Immature natural killer cell (primary cell): ENCODE results near the gene CTNS. TPM values are rescaled to one million over a fixed set of nuclear protein-coding genes. Genes with fewer than 3 reads are reported as not detected.

Experiments used
- DNase-seq, 3 donors: peaks; one replicate each; pipeline ENCODE4 v3.0.0; 2022; ENCODE audit warnings: mixed read lengths in 1 of 3
- H3K27ac Mint-ChIP-seq, 6 donors: one replicate each; pipeline ENCODE4 v1.8.0; 2020; ENCODE audit warnings: mixed read lengths in 6 of 6, mild to moderate bottlenecking in 5 of 6, inconsistent platforms in 4 of 6, moderate library complexity in 3 of 6
- H3K27me3 Mint-ChIP-seq, 3 donors: one replicate each; pipeline ENCODE4 v1.8.0; 2020 to 2021; ENCODE audit warnings: low read depth in 3 of 3, mild to moderate bottlenecking in 3 of 3, mixed read lengths in 3 of 3, moderate library complexity in 3 of 3, inconsistent platforms in 1 of 3
- H3K36me3 Mint-ChIP-seq, 3 donors: one replicate each; pipeline ENCODE4 v1.8.0; 2020; ENCODE audit warnings: mixed read lengths in 3 of 3, inconsistent platforms in 2 of 3, mild to moderate bottlenecking in 2 of 3
- H3K4me1 Mint-ChIP-seq, 2 donors: one replicate each; pipeline ENCODE4 v1.8.0; 2020; ENCODE audit warnings: inconsistent platforms in 2 of 2, mild to moderate bottlenecking in 2 of 2, mixed read lengths in 2 of 2, moderate library complexity in 1 of 2
- H3K4me3 Mint-ChIP-seq, 5 donors: one replicate each; pipeline ENCODE4 v1.8.0; 2020; ENCODE audit warnings: mild to moderate bottlenecking in 5 of 5, mixed read lengths in 5 of 5, inconsistent platforms in 3 of 5, moderate library complexity in 3 of 5
- H3K9me3 Mint-ChIP-seq, 6 donors: one replicate each; pipeline ENCODE4 v1.8.0; 2020; ENCODE audit warnings: mild to moderate bottlenecking in 6 of 6, mixed read lengths in 6 of 6, inconsistent platforms in 4 of 6, moderate library complexity in 3 of 6
- polyA plus RNA-seq, 3 donors: library from polyadenylated mRNA; unstranded; fragments of 300-500 nt; fragmentation: Illumina TruSeq; gene quantifications; one replicate each; pipeline ENCODE4 v1.2.3, GENCODE V29; 2021

CTNS gene
- 10 to 100 TPM in 1 of 3 donors, 1 to 10 TPM in 2; 6.0 to 12.7 (median 7.2) TPM for polyA plus RNA-seq

- H3K9me3 Mint-ChIP-seq = no peaks in the 10 kb centered on the region
- peak within 1 kb of the TSS; percentile 96 to 100 (median 99) for H3K27ac Mint-ChIP-seq
- H3K27me3 Mint-ChIP-seq = peaks cover 0 to 3% (median 2%) of the 10 kb centered on the region in 3 donors
- peak; percentile 94 to 95 (median 94) for DNase-seq
- no peaks in the 10 kb centered on the region for H3K36me3 Mint-ChIP-seq
- peak within 1 kb of the TSS; percentile 96 to 100 (median 99) for H3K4me3 Mint-ChIP-seq
- peaks cover 20 to 22% of the 10 kb centered on the region in 2 donors for H3K4me1 Mint-ChIP-seq
Measured at GRCh38 chr17:3636154-3636907, at the start of gene CTNS, which contains the start of gene SHPK. Gene CTNS (plus strand): TSS chr17:3636760. CDS start chr17:3640207, 3,447 bp downstream. Gene SHPK (minus strand): TSS chr17:3636250. CDS start chr17:3636219, 31 bp downstream.

- Mint-ChIP-seq H3K27ac (peak overlapping the region in 1 of 6 donors; percentile 29), H3K9me3 (no peaks in the 10 kb centered on the region), H3K4me3 (no peak overlapping the region), H3K36me3 (peaks cover 0 to 13% (median 8%) of the 10 kb centered on the region in 3 donors), H3K4me1 (no peaks in the 10 kb centered on the region), H3K27me3 (peaks cover 0 to 2% (median 0%) of the 10 kb centered on the region in 3 donors)
- no peak for DNase-seq
Measured at GRCh38 chr17:3589784-3590183, 46.8 kb upstream of the CTNS start.

GRCh38 chr17:3590231-3590630 lies 46.3 kb upstream of the CTNS start:
- H3K9me3 Mint-ChIP-seq = no peaks in the 10 kb centered on the region
- peaks cover 0 to 13% (median 7%) of the 10 kb centered on the region in 3 donors for H3K36me3 Mint-ChIP-seq
- H3K27ac Mint-ChIP-seq = no peak overlapping the region
- no peak for DNase-seq
- no peaks in the 10 kb centered on the region for H3K4me1 Mint-ChIP-seq
- peaks cover 0 to 2% (median 0%) of the 10 kb centered on the region in 3 donors for H3K27me3 Mint-ChIP-seq
- no peak overlapping the region for H3K4me3 Mint-ChIP-seq

- H3K27me3 Mint-ChIP-seq = peaks cover 0 to 2% (median 0%) of the 10 kb centered on the region in 3 donors
- H3K9me3 Mint-ChIP-seq = no peaks in the 10 kb centered on the region
- H3K27ac Mint-ChIP-seq = no peak overlapping the region
- H3K4me1 Mint-ChIP-seq = no peaks in the 10 kb centered on the region
- no peak overlapping the region for H3K4me3 Mint-ChIP-seq
- DNase-seq = no peak
- H3K36me3 Mint-ChIP-seq = peaks cover 0 to 13% (median 7%) of the 10 kb centered on the region in 3 donors
Measured at GRCh38 chr17:3590768-3591167, 45.8 kb upstream of the CTNS start.

- Mint-ChIP-seq H3K36me3 (peaks cover 0 to 13% (median 7%) of the 10 kb centered on the region in 3 donors), H3K9me3 (no peaks in the 10 kb centered on the region), H3K4me3 (no peak overlapping the region), H3K27me3 (peaks cover 0 to 5% (median 0%) of the 10 kb centered on the region in 3 donors), H3K27ac (no peak overlapping the region), H3K4me1 (no peaks in the 10 kb centered on the region)
- no peak for DNase-seq
Measured at GRCh38 chr17:3592216-3592860, 44.2 kb upstream of the CTNS start.

- peak overlapping the region in 2 of 6 donors; percentile 28 to 77 for H3K27ac Mint-ChIP-seq
- H3K9me3 Mint-ChIP-seq = no peaks in the 10 kb centered on the region
- no peaks in the 10 kb centered on the region for H3K4me1 Mint-ChIP-seq
- H3K4me3 Mint-ChIP-seq = no peak overlapping the region
- H3K36me3 Mint-ChIP-seq = peaks cover 0 to 10% (median 7%) of the 10 kb centered on the region in 3 donors
- no peak for DNase-seq
- H3K27me3 Mint-ChIP-seq = peaks cover 0 to 5% (median 0%) of the 10 kb centered on the region in 3 donors
Measured at GRCh38 chr17:3593384-3593783, 43.2 kb upstream of the CTNS start.

- Mint-ChIP-seq H3K4me3 (no peak overlapping the region), H3K36me3 (peaks cover 0 to 10% (median 3%) of the 10 kb centered on the region in 3 donors), H3K27ac (no peak overlapping the region), H3K9me3 (no peaks in the 10 kb centered on the region), H3K4me1 (no peaks in the 10 kb centered on the region), H3K27me3 (peaks cover 0 to 5% (median 0%) of the 10 kb centered on the region in 3 donors)
- DNase-seq = no peak
Measured at GRCh38 chr17:3594051-3594800, 42.3 kb upstream of the CTNS start.

- H3K36me3 Mint-ChIP-seq = peaks cover 0 to 2% (median 0%) of the 10 kb centered on the region in 3 donors
- H3K4me1 Mint-ChIP-seq = no peaks in the 10 kb centered on the region
- no peak overlapping the region for H3K27ac Mint-ChIP-seq
- no peak overlapping the region for H3K4me3 Mint-ChIP-seq
- H3K9me3 Mint-ChIP-seq = no peaks in the 10 kb centered on the region
- peaks cover 0 to 5% (median 1%) of the 10 kb centered on the region in 3 donors for H3K27me3 Mint-ChIP-seq
- no peak for DNase-seq
Measured at GRCh38 chr17:3594976-3595375, 41.6 kb upstream of the CTNS start.

- no peak for DNase-seq
- Mint-ChIP-seq H3K4me1 (no peaks in the 10 kb centered on the region), H3K4me3 (no peak overlapping the region), H3K27ac (no peak overlapping the region), H3K27me3 (peaks cover 0 to 3% (median 1%) of the 10 kb centered on the region in 3 donors), H3K9me3 (no peaks in the 10 kb centered on the region), H3K36me3 (no peaks in the 10 kb centered on the region)
Measured at GRCh38 chr17:3596804-3597464, 39.6 kb upstream of the CTNS start.

GRCh38 chr17:3598078-3598477 lies 38.5 kb upstream of the CTNS start:
- no peak for DNase-seq
- H3K9me3 Mint-ChIP-seq = no peaks in the 10 kb centered on the region
- H3K36me3 Mint-ChIP-seq = no peaks in the 10 kb centered on the region
- no peak overlapping the region for H3K27ac Mint-ChIP-seq
- no peaks in the 10 kb centered on the region for H3K4me1 Mint-ChIP-seq
- H3K27me3 Mint-ChIP-seq = peaks cover 0 to 3% (median 1%) of the 10 kb centered on the region in 3 donors
- no peak overlapping the region for H3K4me3 Mint-ChIP-seq

- Mint-ChIP-seq H3K27ac (no peak overlapping the region), H3K9me3 (no peaks in the 10 kb centered on the region), H3K4me1 (no peaks in the 10 kb centered on the region), H3K27me3 (peaks cover 0 to 3% (median 1%) of the 10 kb centered on the region in 3 donors), H3K4me3 (no peak overlapping the region), H3K36me3 (peaks cover 0 to 4% (median 0%) of the 10 kb centered on the region in 3 donors)
- DNase-seq = no peak
Measured at GRCh38 chr17:3600529-3601205, 35.9 kb upstream of the CTNS start.

GRCh38 chr17:3602499-3602898 lies 34.1 kb upstream of the CTNS start:
- Mint-ChIP-seq H3K27me3 (peaks cover 0 to 1% (median 0%) of the 10 kb centered on the region in 3 donors), H3K9me3 (no peaks in the 10 kb centered on the region), H3K4me1 (no peaks in the 10 kb centered on the region), H3K27ac (no peak overlapping the region), H3K4me3 (no peak overlapping the region), H3K36me3 (peaks cover 0 to 4% (median 0%) of the 10 kb centered on the region in 3 donors)
- DNase-seq = peak in 2 of 3 donors; percentile 7 to 15
